PC-3 (cell line): Measurements from ENCODE around the gene MGP. TPM values are rescaled to one million over a fixed set of nuclear protein-coding genes. Genes with fewer than 3 reads are reported as not detected.

Experiments
- ATAC-seq: fragments of 200-7000 bp; cut with Tn5 transposase; 2 replicates; pipeline ENCODE4 v1.9.1; 2020; ENCODE audit warnings: mild to moderate bottlenecking, moderate library complexity
- BruUV-seq: library from RNA; stranded (reverse); fragments of 400-500 nt; replicated peaks from 2 replicates; lab custom pipeline; 2021; lab: Mats Ljungman, UMichigan
- CTCF ChIA-PET: fragments of 300-600 bp; sonication (Branson Sonifier 250); formaldehyde crosslinking; loops from one replicate; lab custom pipeline; 2022; ENCODE audit warnings: antibody characterized with exemption; lab: Charles Lee
- POLR2A ChIA-PET: fragments of 300-600 bp; sonication (Branson Sonifier 250); formaldehyde crosslinking; loops from one replicate; lab custom pipeline; 2022; ENCODE audit warnings: antibody characterized with exemption; ENCODE audit not compliant: unreplicated experiment; lab: Charles Lee
- DNase-seq: peaks from one replicate; pipeline ENCODE4 v3.0.0-alpha.2; 2015
- H2AFZ ChIP-seq: fragments of 300-600 bp; sonication (generic); 2 replicates; pipeline ENCODE4 v1.6.0; 2016; ENCODE audit warnings: antibody characterized with exemption, low read length
- H3F3A ChIP-seq: fragments of 300-600 bp; sonication (generic); one replicate; pipeline ENCODE4 v1.6.0; 2017; ENCODE audit warnings: antibody characterized with exemption, low read length, control low read depth, mild to moderate bottlenecking; ENCODE audit not compliant: unreplicated experiment
- H3K27ac ChIP-seq: fragments of 300-600 bp; sonication (generic); 2 replicates; pipeline ENCODE4 v1.5.1; 2016; ENCODE audit warnings: mild to moderate bottlenecking, low read length
- H3K27me3 ChIP-seq: fragments of 300-600 bp; sonication (generic); 2 replicates; pipeline ENCODE4 v1.6.1; 2016; ENCODE audit warnings: low read length, mixed read lengths
- H3K36me3 ChIP-seq: fragments of 300-600 bp; sonication (generic); 2 replicates; pipeline ENCODE4 v1.6.1; 2016; ENCODE audit warnings: low read depth, mixed run types, low read length, mixed read lengths
- H3K4me1 ChIP-seq: fragments of 300-600 bp; sonication (generic); 2 replicates; pipeline ENCODE4 v1.5.1; 2016; ENCODE audit warnings: low read length; ENCODE audit not compliant: insufficient read depth
- H3K4me2 ChIP-seq: fragments of 300-600 bp; sonication (generic); 2 replicates; pipeline ENCODE4 v1.6.0; 2016; ENCODE audit warnings: low read length
- H3K4me3 ChIP-seq: fragments of 300-600 bp; sonication (generic); 2 replicates; pipeline ENCODE4 v1.5.1; 2016; ENCODE audit warnings: mild to moderate bottlenecking, low read length, mixed read lengths
- H3K79me2 ChIP-seq: fragments of 300-600 bp; sonication (generic); 2 replicates; pipeline ENCODE4 v1.6.1; 2017; ENCODE audit warnings: low read length, mixed read lengths
- H3K9ac ChIP-seq: fragments of 300-600 bp; sonication (generic); 2 replicates; pipeline ENCODE4 v1.6.0; 2016; ENCODE audit warnings: mild to moderate bottlenecking, low read length
- H3K9me2 ChIP-seq: fragments of 300-600 bp; sonication (generic); replicated peaks from 2 replicates; pipeline ENCODE4 v1.6.1; 2016; ENCODE audit warnings: mixed run types, low read length, mixed read lengths
- H3K9me3 ChIP-seq: fragments of 300-600 bp; sonication (generic); 2 replicates; pipeline ENCODE4 v1.6.1; 2016; ENCODE audit warnings: low read length, mixed read lengths
- H4K20me1 ChIP-seq: fragments of 300-600 bp; sonication (generic); 2 replicates; pipeline ENCODE4 v1.6.1; 2016; ENCODE audit warnings: low read length, mixed read lengths
- CTCF ChIP-seq: fragments of 300-600 bp; sonication (generic); conservative IDR thresholded peaks from 2 replicates; pipeline ENCODE4 v1.5.1; 2017; ENCODE audit warnings: antibody characterized with exemption, low read depth, mild to moderate bottlenecking, low read length
- EZH2 ChIP-seq: fragments of 300-600 bp; sonication (generic); IDR thresholded peaks from one replicate; pipeline ENCODE4 v1.6.1; 2017; ENCODE audit warnings: antibody characterized with exemption, mild to moderate bottlenecking, low read length; ENCODE audit not compliant: unreplicated experiment
- EZH2phosphoT487 ChIP-seq: fragments of 300-600 bp; sonication (generic); IDR thresholded peaks from 2 replicates; pipeline ENCODE4 v1.6.1; 2018; ENCODE audit warnings: mild to moderate bottlenecking, antibody characterized with exemption, low read length, borderline replicate concordance
- intact Hi-C: fragments of 100-400 bp; cut with micrococcal nuclease; formaldehyde crosslinking; loops from 2 replicates; pipeline ENCODE4 v1.9.0; 2023
- total RNA-seq: library from RNA; depleted of rRNA; stranded (reverse); fragments of >200 nt; gene quantifications from 2 replicates; pipeline ENCODE4 v1.2.3, GENCODE V29; 2014

MGP gene
- total RNA-seq, 1 experiment from 2014 or later: 0.22 TPM

- intact Hi-C loops: no loop called here
- ATAC-seq (peak; percentile 37; the same call in 1 of the 2 replicates), DNase-seq (peak; percentile 67)
- H3F3A ChIP-seq: no peaks in the 10 kb centered on the region
- H3K4me3 ChIP-seq: peak overlapping the region; percentile 28; the same call in 1 of the 2 replicates
- no peak overlapping the region for H3K27ac ChIP-seq
- H3K4me1 ChIP-seq: peaks cover 29% of the 10 kb centered on the region
- no peaks in the 10 kb centered on the region for H3K36me3 ChIP-seq
- no TSS peak for BruUV-seq
- CTCF ChIA-PET: no interaction called here
- POLR2A ChIA-PET: no interaction called here
- no peak for TF ChIP-seq EZH2
- no peak for TF ChIP-seq EZH2phosphoT487
- TF ChIP-seq CTCF: no peak
- no peaks in the 10 kb centered on the region for H3K79me2 ChIP-seq
- peak overlapping the region; percentile 40; the same call in 1 of the 2 replicates for H2AFZ ChIP-seq
- no peaks in the 10 kb centered on the region for H3K27me3 ChIP-seq
- peak overlapping the region; percentile 70 for H3K4me2 ChIP-seq
- H3K9ac ChIP-seq: no peak overlapping the region
- no peaks in the 10 kb centered on the region for H3K9me2 ChIP-seq
- H3K9me3 ChIP-seq: no peaks in the 10 kb centered on the region
- H4K20me1 ChIP-seq: no peaks in the 10 kb centered on the region
Measured at GRCh38 chr12:14884458-14884878, 1.2 kb downstream of the MGP start.

GRCh38 chr12:14883686-14884085 is 2.0 kb downstream of the MGP start:
- Histone ChIP-seq H3K79me2 (no peaks in the 10 kb centered on the region), H3K9me3 (no peaks in the 10 kb centered on the region), H3K9me2 (no peaks in the 10 kb centered on the region), H3K27ac (no peak overlapping the region), H2AFZ (no peak overlapping the region), H3K36me3 (no peaks in the 10 kb centered on the region), H3F3A (no peaks in the 10 kb centered on the region), H3K4me3 (no peak overlapping the region), H3K27me3 (no peaks in the 10 kb centered on the region), H4K20me1 (no peaks in the 10 kb centered on the region), H3K4me1 (peaks cover 29% of the 10 kb centered on the region), H3K4me2 (no peak overlapping the region), H3K9ac (no peak overlapping the region)
- BruUV-seq: no TSS peak
- POLR2A ChIA-PET: no interaction called here
- ATAC-seq (no peak), DNase-seq (no peak)
- TF ChIP-seq EZH2phosphoT487: no peak
- TF ChIP-seq CTCF: no peak
- TF ChIP-seq EZH2: no peak
- CTCF ChIA-PET: no interaction called here
- intact Hi-C loops: no loop called here

GRCh38 chr12:14880890-14881453 is 4.7 kb downstream of the MGP start:
- POLR2A ChIA-PET: no interaction called here
- H3K9me2 ChIP-seq: no peaks in the 10 kb centered on the region
- intact Hi-C loops: no loop called here
- no peaks in the 10 kb centered on the region for H4K20me1 ChIP-seq
- no peak overlapping the region for H3K27ac ChIP-seq
- no peak overlapping the region for H3K4me2 ChIP-seq
- H3K4me3 ChIP-seq: no peak overlapping the region
- no TSS peak for BruUV-seq
- CTCF ChIA-PET: no interaction called here
- H3K79me2 ChIP-seq: no peaks in the 10 kb centered on the region
- no peak for TF ChIP-seq EZH2
- no peak for TF ChIP-seq EZH2phosphoT487
- no peak for TF ChIP-seq CTCF
- DNase-seq (no peak), ATAC-seq (no peak)
- H2AFZ ChIP-seq: no peak overlapping the region
- no peaks in the 10 kb centered on the region for H3F3A ChIP-seq
- H3K27me3 ChIP-seq: no peaks in the 10 kb centered on the region
- H3K4me1 ChIP-seq: peaks cover 18% of the 10 kb centered on the region
- H3K9ac ChIP-seq: no peak overlapping the region
- no peaks in the 10 kb centered on the region for H3K36me3 ChIP-seq
- H3K9me3 ChIP-seq: no peaks in the 10 kb centered on the region
